ENCODE measurements around the gene IL17A.
"Not testable (repeated sequence)": the region's sequence is repeated elsewhere in the genome, so short reads cannot be mapped to it uniquely, and the experiment has no call there.

Gene IL17A

GRCh38 chr6:52164319-52165094 is 21.7 kb upstream of the IL17A start:
- H3K27ac ChIP-seq (ENCODE audit: low read depth, low read length, severe bottlenecking): no peak overlapping the region
- WGBS, 2 experiments (ENCODE audit: insufficient coverage in 2 of 2): 93 to 100% methylated on average over 2 to 3 of the region's 3 CpGs

GRCh38 chr6:52167267-52167666 is 18.9 kb upstream of the IL17A start:
- Histone ChIP-seq H3K4me3 (ENCODE audit: extremely low read depth, insufficient read depth, low read length, poor library complexity, severe bottlenecking) (no peak overlapping the region), H3K36me3 (ENCODE audit: control insufficient read depth, insufficient read depth, low read length) (no peaks in the 10 kb centered on the region), H3K4me1 (ENCODE audit: control insufficient read depth, insufficient read depth, low read length, poor library complexity, severe bottlenecking) (no peaks in the 10 kb centered on the region), H3K27ac (ENCODE audit: low read depth, low read length, severe bottlenecking) (no peak overlapping the region), H3K9me3 (ENCODE audit: control insufficient read depth, low read length) (no peaks in the 10 kb centered on the region)
- whole genome bisulfite sequencing, 2 experiments (ENCODE audit: insufficient coverage in 2 of 2): no CpG with 5 or more reads among the region's 1 CpG

More at GRCh38 chr6:52164319-52165094, 21.7 kb upstream of the IL17A start:
- no peaks in the 10 kb centered on the region for H3K4me1 ChIP-seq (ENCODE audit: control insufficient read depth, insufficient read depth, low read length, poor library complexity, severe bottlenecking)
- peaks cover 3% of the 10 kb centered on the region for H3K9me3 ChIP-seq (ENCODE audit: control insufficient read depth, low read length)
- no peak overlapping the region for H3K4me3 ChIP-seq (ENCODE audit: extremely low read depth, insufficient read depth, low read length, poor library complexity, severe bottlenecking)
- no peaks in the 10 kb centered on the region for H3K36me3 ChIP-seq (ENCODE audit: control insufficient read depth, insufficient read depth, low read length)

GRCh38 chr6:52168351-52168750 is 17.8 kb upstream of the IL17A start:
- H3K9me3 ChIP-seq (ENCODE audit: control insufficient read depth, low read length); H3K36me3 ChIP-seq (ENCODE audit: control insufficient read depth, insufficient read depth, low read length); H3K4me3 ChIP-seq (ENCODE audit: extremely low read depth, insufficient read depth, low read length, poor library complexity, severe bottlenecking); H3K4me1 ChIP-seq (ENCODE audit: control insufficient read depth, insufficient read depth, low read length, poor library complexity, severe bottlenecking); H3K27ac ChIP-seq (ENCODE audit: low read depth, low read length, severe bottlenecking): not testable (repeated sequence)
- no CpG with 5 or more reads among the region's 3 CpGs for WGBS, 2 experiments (ENCODE audit: insufficient coverage in 2 of 2)

- Histone ChIP-seq H3K36me3 (ENCODE audit: control insufficient read depth, insufficient read depth, low read length) (no peaks in the 10 kb centered on the region), H3K9me3 (ENCODE audit: control insufficient read depth, low read length) (no peaks in the 10 kb centered on the region), H3K4me3 (ENCODE audit: extremely low read depth, insufficient read depth, low read length, poor library complexity, severe bottlenecking) (no peak overlapping the region), H3K4me1 (ENCODE audit: control insufficient read depth, insufficient read depth, low read length, poor library complexity, severe bottlenecking) (no peaks in the 10 kb centered on the region), H3K27ac (ENCODE audit: low read depth, low read length, severe bottlenecking) (no peak overlapping the region)
- 100% methylated on average over 1 of the region's 3 CpGs; no CpG with 5 or more reads in 1 of the 2 experiments for WGBS, 2 experiments (ENCODE audit: insufficient coverage in 2 of 2)
Measured at GRCh38 chr6:52174118-52174517, 12.1 kb upstream of the IL17A start.

- Histone ChIP-seq H3K4me1 (ENCODE audit: control insufficient read depth, insufficient read depth, low read length, poor library complexity, severe bottlenecking) (no peaks in the 10 kb centered on the region), H3K4me3 (ENCODE audit: extremely low read depth, insufficient read depth, low read length, poor library complexity, severe bottlenecking) (no peak overlapping the region), H3K36me3 (ENCODE audit: control insufficient read depth, insufficient read depth, low read length) (no peaks in the 10 kb centered on the region), H3K27ac (ENCODE audit: low read depth, low read length, severe bottlenecking) (no peak overlapping the region), H3K9me3 (ENCODE audit: control insufficient read depth, low read length) (no peaks in the 10 kb centered on the region)
- no CpG with 5 or more reads among the region's 1 CpG for WGBS, 2 experiments (ENCODE audit: insufficient coverage in 2 of 2)
Measured at GRCh38 chr6:52176550-52176949, 9.6 kb upstream of the IL17A start.

GRCh38 chr6:52177961-52178360 is 8.2 kb upstream of the IL17A start:
- Histone ChIP-seq H3K9me3 (ENCODE audit: control insufficient read depth, low read length) (no peaks in the 10 kb centered on the region), H3K27ac (ENCODE audit: low read depth, low read length, severe bottlenecking) (no peak overlapping the region), H3K4me1 (ENCODE audit: control insufficient read depth, insufficient read depth, low read length, poor library complexity, severe bottlenecking) (no peaks in the 10 kb centered on the region), H3K36me3 (ENCODE audit: control insufficient read depth, insufficient read depth, low read length) (no peaks in the 10 kb centered on the region), H3K4me3 (ENCODE audit: extremely low read depth, insufficient read depth, low read length, poor library complexity, severe bottlenecking) (no peak overlapping the region)

GRCh38 chr6:52180787-52181558 is 5.2 kb upstream of the IL17A start:
- Histone ChIP-seq H3K4me3 (ENCODE audit: extremely low read depth, insufficient read depth, low read length, poor library complexity, severe bottlenecking) (no peak overlapping the region), H3K27ac (ENCODE audit: low read depth, low read length, severe bottlenecking) (no peak overlapping the region), H3K36me3 (ENCODE audit: control insufficient read depth, insufficient read depth, low read length) (no peaks in the 10 kb centered on the region), H3K9me3 (ENCODE audit: control insufficient read depth, low read length) (no peaks in the 10 kb centered on the region), H3K4me1 (ENCODE audit: control insufficient read depth, insufficient read depth, low read length, poor library complexity, severe bottlenecking) (no peaks in the 10 kb centered on the region)
- WGBS, 2 experiments (ENCODE audit: insufficient coverage in 2 of 2): 92 to 100% methylated on average over 1 to 2 of the region's 5 CpGs

GRCh38 chr6:52183131-52183713 is 3.0 kb upstream of the IL17A start:
- no peak overlapping the region for H3K4me3 ChIP-seq (ENCODE audit: extremely low read depth, insufficient read depth, low read length, poor library complexity, severe bottlenecking)
- no peaks in the 10 kb centered on the region for H3K4me1 ChIP-seq (ENCODE audit: control insufficient read depth, insufficient read depth, low read length, poor library complexity, severe bottlenecking)
- no peak overlapping the region for H3K27ac ChIP-seq (ENCODE audit: low read depth, low read length, severe bottlenecking)
- no peaks in the 10 kb centered on the region for H3K36me3 ChIP-seq (ENCODE audit: control insufficient read depth, insufficient read depth, low read length)
- H3K9me3 ChIP-seq (ENCODE audit: control insufficient read depth, low read length): no peaks in the 10 kb centered on the region
- 47 to 69% methylated on average over 2 to 3 of the region's 3 CpGs for WGBS, 2 experiments (ENCODE audit: insufficient coverage in 2 of 2)

GRCh38 chr6:52186480-52186879 is 305 bp downstream of the IL17A start:
- Histone ChIP-seq H3K27ac (ENCODE audit: low read depth, low read length, severe bottlenecking) (no peak overlapping the region), H3K9me3 (ENCODE audit: control insufficient read depth, low read length) (no peaks in the 10 kb centered on the region), H3K4me3 (ENCODE audit: extremely low read depth, insufficient read depth, low read length, poor library complexity, severe bottlenecking) (no peak overlapping the region), H3K4me1 (ENCODE audit: control insufficient read depth, insufficient read depth, low read length, poor library complexity, severe bottlenecking) (no peaks in the 10 kb centered on the region), H3K36me3 (ENCODE audit: control insufficient read depth, insufficient read depth, low read length) (no peaks in the 10 kb centered on the region)
- 89 to 100% methylated on average over 2 to 3 of the region's 5 CpGs for WGBS, 2 experiments (ENCODE audit: insufficient coverage in 2 of 2)

GRCh38 chr6:52187098-52187497 is 923 bp downstream of the IL17A start:
- H3K27ac ChIP-seq (ENCODE audit: low read depth, low read length, severe bottlenecking): no peak overlapping the region
- WGBS, 2 experiments (ENCODE audit: insufficient coverage in 2 of 2): no CpG with 5 or more reads among the region's 1 CpG
- no peaks in the 10 kb centered on the region for H3K9me3 ChIP-seq (ENCODE audit: control insufficient read depth, low read length)
- H3K36me3 ChIP-seq (ENCODE audit: control insufficient read depth, insufficient read depth, low read length): no peaks in the 10 kb centered on the region
- H3K4me3 ChIP-seq (ENCODE audit: extremely low read depth, insufficient read depth, low read length, poor library complexity, severe bottlenecking): no peak overlapping the region
- H3K4me1 ChIP-seq (ENCODE audit: control insufficient read depth, insufficient read depth, low read length, poor library complexity, severe bottlenecking): no peaks in the 10 kb centered on the region

GRCh38 chr6:52189974-52190373 is 3.8 kb downstream of the IL17A start:
- Histone ChIP-seq H3K27ac (ENCODE audit: low read depth, low read length, severe bottlenecking) (no peak overlapping the region), H3K36me3 (ENCODE audit: control insufficient read depth, insufficient read depth, low read length) (no peaks in the 10 kb centered on the region), H3K4me3 (ENCODE audit: extremely low read depth, insufficient read depth, low read length, poor library complexity, severe bottlenecking) (no peak overlapping the region), H3K9me3 (ENCODE audit: control insufficient read depth, low read length) (no peaks in the 10 kb centered on the region), H3K4me1 (ENCODE audit: control insufficient read depth, insufficient read depth, low read length, poor library complexity, severe bottlenecking) (no peaks in the 10 kb centered on the region)
- WGBS, 2 experiments (ENCODE audit: insufficient coverage in 2 of 2): no CpG with 5 or more reads among the region's 2 CpGs

Measured in mesodermal cell (in vitro differentiated cells).